AG08395 (cell line): ENCODE data around the gene UMPS.
A peak's percentile ranks its signal among the peaks of the same experiment; 100 is the strongest.
"Not testable (repeated sequence)": the region's sequence is repeated elsewhere in the genome, so short reads cannot be mapped to it uniquely, and the experiment has no call there.

Experiments used
- DNase-seq: peaks from one replicate; pipeline ENCODE4 v3.0.0; 2012; ENCODE audit warnings: mixed read lengths, low spot score

UMPS gene

GRCh38 chr3:124780356-124780755, 50.1 kb downstream of the UMPS start:
- DNase-seq, result peak; percentile 91

- peak; percentile 67 for DNase-seq
These were observed 50.7 kb downstream of the UMPS start for GRCh38 chr3:124780761-124781475.

- no peak for DNase-seq
These were observed 51.5 kb downstream of the UMPS start for GRCh38 chr3:124781476-124782376.

- DNase-seq, result not testable (repeated sequence)
These were observed 52.1 kb downstream of the UMPS start for GRCh38 chr3:124782377-124782712.

- no peak for DNase-seq
These were observed 53.4 kb downstream of the UMPS start for GRCh38 chr3:124783696-124784095.

- DNase-seq, result peak; percentile 21
These were observed 54.6 kb downstream of the UMPS start for GRCh38 chr3:124784686-124785382.

- no peak for DNase-seq
These were observed 55.7 kb downstream of the UMPS start for GRCh38 chr3:124785973-124786372.

- peak; percentile 21 for DNase-seq
These were observed 56.4 kb downstream of the UMPS start for GRCh38 chr3:124786511-124787241.

GRCh38 chr3:124787476-124788195, 57.4 kb downstream of the UMPS start:
- peak; percentile 14 for DNase-seq

- no peak for DNase-seq
These were observed 58.0 kb downstream of the UMPS start for GRCh38 chr3:124788254-124788745.

GRCh38 chr3:124789103-124789502, 58.9 kb downstream of the UMPS start:
- DNase-seq, result not testable (repeated sequence)

- DNase-seq, result peak; percentile 69
These were observed 60.9 kb downstream of the UMPS start for GRCh38 chr3:124791142-124791541.

GRCh38 chr3:124791639-124792151, 61.4 kb downstream of the UMPS start:
- peak; percentile 94 for DNase-seq

- DNase-seq, result no peak
These were observed 62.2 kb downstream of the UMPS start for GRCh38 chr3:124792341-124793040.

GRCh38 chr3:124793054-124793739, 62.9 kb downstream of the UMPS start:
- DNase-seq, result peak; percentile 72

GRCh38 chr3:124796477-124796876, 66.2 kb downstream of the UMPS start:
- DNase-seq, result no peak

- DNase-seq, result no peak
These were observed 67.2 kb downstream of the UMPS start for GRCh38 chr3:124797426-124797945.
